SK-N-MC (cell line): ENCODE data around the gene CCDC88C.

Experiments
- EZH2 ChIP-seq: fragments of 200-600 bp; sonication (generic); IDR thresholded peaks from one replicate; pipeline ENCODE4 v1.6.1; 2017; ENCODE audit warnings: antibody characterized with exemption
- POLR2AphosphoS5 ChIP-seq: IDR thresholded peaks from 2 replicates; pipeline ENCODE4 v1.6.1; 2012; ENCODE audit warnings: mild to moderate bottlenecking, low read depth, low read length, borderline replicate concordance

- TF ChIP-seq POLR2AphosphoS5, result no peak
- no peak for TF ChIP-seq EZH2
Measured at GRCh38 chr14:91332171-91332985, 85.2 kb downstream of the CCDC88C start.
